ENCODE results near the gene SRBD1.

DNA sequence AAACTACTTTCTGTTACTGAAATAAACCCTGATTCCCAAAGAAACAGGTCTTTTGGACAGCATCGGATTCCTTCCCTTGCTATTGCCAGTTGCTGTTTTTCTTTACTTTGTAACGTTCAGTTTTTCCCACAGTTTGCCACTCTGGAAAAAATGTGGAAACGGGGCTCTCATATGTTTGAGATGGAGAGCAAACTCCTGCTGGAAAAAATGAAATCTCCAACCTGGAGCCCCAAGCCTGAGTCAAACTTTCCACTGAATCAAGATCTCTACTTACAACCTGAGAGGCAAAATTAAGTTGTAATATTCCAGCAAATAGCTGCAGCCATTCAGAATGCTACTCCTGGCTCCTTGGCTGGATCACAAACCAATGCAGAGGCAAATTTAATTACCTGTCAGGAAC lies 270.7 kb downstream of the SRBD1 start:
- TF ChIP-seq, protein P1, sequence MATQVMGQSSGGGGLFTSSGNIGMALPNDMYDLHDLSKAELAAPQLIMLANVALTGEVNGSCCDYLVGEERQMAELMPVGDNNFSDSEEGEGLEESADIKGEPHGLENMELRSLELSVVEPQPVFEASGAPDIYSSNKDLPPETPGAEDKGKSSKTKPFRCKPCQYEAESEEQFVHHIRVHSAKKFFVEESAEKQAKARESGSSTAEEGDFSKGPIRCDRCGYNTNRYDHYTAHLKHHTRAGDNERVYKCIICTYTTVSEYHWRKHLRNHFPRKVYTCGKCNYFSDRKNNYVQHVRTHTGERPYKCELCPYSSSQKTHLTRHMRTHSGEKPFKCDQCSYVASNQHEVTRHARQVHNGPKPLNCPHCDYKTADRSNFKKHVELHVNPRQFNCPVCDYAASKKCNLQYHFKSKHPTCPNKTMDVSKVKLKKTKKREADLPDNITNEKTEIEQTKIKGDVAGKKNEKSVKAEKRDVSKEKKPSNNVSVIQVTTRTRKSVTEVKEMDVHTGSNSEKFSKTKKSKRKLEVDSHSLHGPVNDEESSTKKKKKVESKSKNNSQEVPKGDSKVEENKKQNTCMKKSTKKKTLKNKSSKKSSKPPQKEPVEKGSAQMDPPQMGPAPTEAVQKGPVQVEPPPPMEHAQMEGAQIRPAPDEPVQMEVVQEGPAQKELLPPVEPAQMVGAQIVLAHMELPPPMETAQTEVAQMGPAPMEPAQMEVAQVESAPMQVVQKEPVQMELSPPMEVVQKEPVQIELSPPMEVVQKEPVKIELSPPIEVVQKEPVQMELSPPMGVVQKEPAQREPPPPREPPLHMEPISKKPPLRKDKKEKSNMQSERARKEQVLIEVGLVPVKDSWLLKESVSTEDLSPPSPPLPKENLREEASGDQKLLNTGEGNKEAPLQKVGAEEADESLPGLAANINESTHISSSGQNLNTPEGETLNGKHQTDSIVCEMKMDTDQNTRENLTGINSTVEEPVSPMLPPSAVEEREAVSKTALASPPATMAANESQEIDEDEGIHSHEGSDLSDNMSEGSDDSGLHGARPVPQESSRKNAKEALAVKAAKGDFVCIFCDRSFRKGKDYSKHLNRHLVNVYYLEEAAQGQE (IDR thresholded peaks at IDR 0.05) = no peak
- TF ChIP-seq, protein P2, sequence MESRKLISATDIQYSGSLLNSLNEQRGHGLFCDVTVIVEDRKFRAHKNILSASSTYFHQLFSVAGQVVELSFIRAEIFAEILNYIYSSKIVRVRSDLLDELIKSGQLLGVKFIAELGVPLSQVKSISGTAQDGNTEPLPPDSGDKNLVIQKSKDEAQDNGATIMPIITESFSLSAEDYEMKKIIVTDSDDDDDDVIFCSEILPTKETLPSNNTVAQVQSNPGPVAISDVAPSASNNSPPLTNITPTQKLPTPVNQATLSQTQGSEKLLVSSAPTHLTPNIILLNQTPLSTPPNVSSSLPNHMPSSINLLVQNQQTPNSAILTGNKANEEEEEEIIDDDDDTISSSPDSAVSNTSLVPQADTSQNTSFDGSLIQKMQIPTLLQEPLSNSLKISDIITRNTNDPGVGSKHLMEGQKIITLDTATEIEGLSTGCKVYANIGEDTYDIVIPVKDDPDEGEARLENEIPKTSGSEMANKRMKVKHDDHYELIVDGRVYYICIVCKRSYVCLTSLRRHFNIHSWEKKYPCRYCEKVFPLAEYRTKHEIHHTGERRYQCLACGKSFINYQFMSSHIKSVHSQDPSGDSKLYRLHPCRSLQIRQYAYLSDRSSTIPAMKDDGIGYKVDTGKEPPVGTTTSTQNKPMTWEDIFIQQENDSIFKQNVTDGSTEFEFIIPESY (IDR thresholded peaks at IDR 0.05) = no peak
- TF ChIP-seq, protein P3, sequence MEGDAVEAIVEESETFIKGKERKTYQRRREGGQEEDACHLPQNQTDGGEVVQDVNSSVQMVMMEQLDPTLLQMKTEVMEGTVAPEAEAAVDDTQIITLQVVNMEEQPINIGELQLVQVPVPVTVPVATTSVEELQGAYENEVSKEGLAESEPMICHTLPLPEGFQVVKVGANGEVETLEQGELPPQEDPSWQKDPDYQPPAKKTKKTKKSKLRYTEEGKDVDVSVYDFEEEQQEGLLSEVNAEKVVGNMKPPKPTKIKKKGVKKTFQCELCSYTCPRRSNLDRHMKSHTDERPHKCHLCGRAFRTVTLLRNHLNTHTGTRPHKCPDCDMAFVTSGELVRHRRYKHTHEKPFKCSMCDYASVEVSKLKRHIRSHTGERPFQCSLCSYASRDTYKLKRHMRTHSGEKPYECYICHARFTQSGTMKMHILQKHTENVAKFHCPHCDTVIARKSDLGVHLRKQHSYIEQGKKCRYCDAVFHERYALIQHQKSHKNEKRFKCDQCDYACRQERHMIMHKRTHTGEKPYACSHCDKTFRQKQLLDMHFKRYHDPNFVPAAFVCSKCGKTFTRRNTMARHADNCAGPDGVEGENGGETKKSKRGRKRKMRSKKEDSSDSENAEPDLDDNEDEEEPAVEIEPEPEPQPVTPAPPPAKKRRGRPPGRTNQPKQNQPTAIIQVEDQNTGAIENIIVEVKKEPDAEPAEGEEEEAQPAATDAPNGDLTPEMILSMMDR (IDR thresholded peaks at IDR 0.05; ENCODE audit: low read depth, low read length, missing input control) = no peak
- TF ChIP-seq RXRA (IDR thresholded peaks at IDR 0.05) (no peak), GABPA (IDR thresholded peaks at IDR 0.05 in 1 of 2, conservative IDR thresholded peaks at IDR 0.05 in 1 of 2) (no peak), FOXA2 (IDR thresholded peaks at IDR 0.05) (no peak), EGR1 (IDR thresholded peaks at IDR 0.05; ENCODE audit: low read depth in 2 of 2) (no peak)
- TF ChIP-seq, protein P4, sequence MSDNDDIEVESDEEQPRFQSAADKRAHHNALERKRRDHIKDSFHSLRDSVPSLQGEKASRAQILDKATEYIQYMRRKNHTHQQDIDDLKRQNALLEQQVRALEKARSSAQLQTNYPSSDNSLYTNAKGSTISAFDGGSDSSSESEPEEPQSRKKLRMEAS (IDR thresholded peaks at IDR 0.05) = no peak
